Rectal smooth muscle tissue (tissue), 1 donor: ENCODE measurements around the gene FBXL15.

Experiments used
- H3K27ac ChIP-seq: one replicate; pipeline ENCODE4 v1.7.0; 2013; ENCODE audit warnings: low read depth, low read length, inconsistent platforms
- H3K27me3 ChIP-seq: one replicate; pipeline ENCODE4 v1.7.0; 2013; ENCODE audit warnings: low read length; ENCODE audit not compliant: control insufficient read depth, insufficient read depth
- H3K36me3 ChIP-seq: one replicate; pipeline ENCODE4 v1.7.0; 2013; ENCODE audit warnings: low read length; ENCODE audit not compliant: control insufficient read depth, insufficient read depth
- H3K4me1 ChIP-seq: one replicate; pipeline ENCODE4 v1.7.0; 2013; ENCODE audit warnings: low read length; ENCODE audit not compliant: control insufficient read depth, insufficient read depth
- H3K4me3 ChIP-seq: one replicate; pipeline ENCODE4 v1.7.0; 2013; ENCODE audit warnings: low read length
- H3K9ac ChIP-seq: one replicate; pipeline ENCODE4 v1.7.0; 2013; ENCODE audit warnings: low read length

The FBXL15 gene

GRCh38 chr10:102418622-102419268 lies 1.9 kb upstream of the FBXL15 start, which contains the start of gene PSD:
Gene PSD (minus strand): TSS chr10:102418785. CDS start chr10:102417038, 1,747 bp downstream.
- peaks cover 19% of the 10 kb centered on the region for H3K4me1 ChIP-seq
- no peaks in the 10 kb centered on the region for H3K27me3 ChIP-seq
- H3K9ac ChIP-seq: no peak within 1 kb of the TSS
- H3K36me3 ChIP-seq: peaks cover 6% of the 10 kb centered on the region
- peak within 1 kb of the TSS; percentile 92 for H3K27ac ChIP-seq
- H3K4me3 ChIP-seq: peak within 1 kb of the TSS; percentile 92

DNA sequence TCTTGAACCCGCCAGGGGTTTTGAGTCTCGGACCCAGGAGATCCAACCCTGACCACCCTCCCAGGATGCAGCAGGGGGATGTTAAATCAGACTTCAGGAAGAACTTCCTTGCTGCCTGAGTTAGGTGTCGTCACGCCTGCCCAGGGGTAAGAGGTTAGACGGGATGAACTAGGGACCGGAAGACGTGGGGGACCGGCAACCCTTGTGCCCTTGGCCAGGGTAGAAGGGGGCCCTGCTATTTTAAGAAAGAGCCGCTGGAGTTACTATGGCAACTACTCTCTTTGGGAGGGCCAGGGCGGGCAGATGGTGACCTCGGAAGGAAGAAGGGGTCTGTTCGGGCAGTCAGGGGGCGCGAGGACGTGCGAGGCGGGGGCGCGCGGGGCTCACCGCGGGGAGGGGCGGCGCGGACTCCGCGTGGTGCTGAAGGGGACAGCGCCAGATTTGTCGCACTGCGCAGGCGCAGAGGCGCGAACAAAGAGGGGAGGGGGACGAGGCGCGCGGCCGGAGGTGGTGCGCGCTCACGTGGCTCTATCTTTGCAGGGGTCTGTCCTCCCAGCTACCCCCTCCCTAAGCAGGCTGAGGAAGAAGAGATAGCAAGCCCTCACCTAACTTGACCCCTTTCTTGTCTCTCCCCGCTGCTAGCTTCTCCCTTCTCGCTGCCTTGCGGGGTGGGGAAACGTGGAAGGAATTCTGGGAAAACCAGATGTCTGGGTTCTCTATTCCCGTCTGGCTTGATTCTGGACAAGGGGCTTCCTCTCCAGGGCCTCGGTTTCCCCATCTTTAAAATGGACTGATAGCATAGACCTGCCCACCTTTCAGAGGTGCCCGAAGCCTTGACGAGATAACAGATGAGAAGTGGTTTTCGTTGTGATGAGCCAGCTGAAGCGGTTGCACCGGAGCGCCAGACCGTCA lies 1.1 kb upstream of the FBXL15 start:
- Histone ChIP-seq H3K4me3 (peak overlapping the region; percentile 92), H3K9ac (no peak overlapping the region), H3K4me1 (peaks cover 19% of the 10 kb centered on the region), H3K27me3 (no peaks in the 10 kb centered on the region), H3K27ac (peak overlapping the region; percentile 92), H3K36me3 (peaks cover 6% of the 10 kb centered on the region)

DNA sequence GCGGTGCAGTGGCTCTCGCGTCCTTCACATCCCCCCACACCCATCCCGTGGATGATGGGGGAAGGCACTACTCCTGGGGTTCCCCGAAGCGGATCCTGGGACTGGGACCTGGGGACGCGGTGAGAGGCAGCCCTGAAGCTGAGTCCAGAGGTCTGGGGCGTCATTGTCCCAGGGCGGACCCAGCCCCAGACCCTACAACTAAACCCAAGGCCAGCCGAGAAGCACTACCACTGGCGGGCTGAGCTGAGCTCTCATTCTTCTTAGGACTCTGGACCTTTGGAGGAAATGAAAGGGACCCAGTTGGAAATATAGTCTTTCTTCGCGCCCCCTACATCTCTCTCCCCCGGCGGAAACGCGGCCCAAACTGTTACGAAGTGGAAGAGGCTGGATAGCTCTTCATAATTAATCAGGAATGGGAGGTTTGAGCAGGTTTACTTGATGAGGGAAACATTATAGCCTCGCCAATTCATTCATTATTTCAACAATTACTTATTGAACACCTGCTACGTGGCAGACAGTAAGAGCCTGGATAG lies 389 bp upstream of the FBXL15 start:
- Histone ChIP-seq H3K36me3 (peaks cover 6% of the 10 kb centered on the region), H3K4me3 (peak overlapping the region; percentile 92), H3K27me3 (no peaks in the 10 kb centered on the region), H3K27ac (peak overlapping the region; percentile 92), H3K9ac (no peak overlapping the region), H3K4me1 (peaks cover 19% of the 10 kb centered on the region)

- Histone ChIP-seq H3K27ac (peak overlapping the region; percentile 92), H3K4me1 (peaks cover 19% of the 10 kb centered on the region), H3K27me3 (no peaks in the 10 kb centered on the region), H3K9ac (peak overlapping the region; percentile 84), H3K4me3 (peak overlapping the region; percentile 92), H3K36me3 (peaks cover 6% of the 10 kb centered on the region)
Measured at GRCh38 chr10:102421507-102421756, 796 bp downstream of the FBXL15 start.

DNA sequence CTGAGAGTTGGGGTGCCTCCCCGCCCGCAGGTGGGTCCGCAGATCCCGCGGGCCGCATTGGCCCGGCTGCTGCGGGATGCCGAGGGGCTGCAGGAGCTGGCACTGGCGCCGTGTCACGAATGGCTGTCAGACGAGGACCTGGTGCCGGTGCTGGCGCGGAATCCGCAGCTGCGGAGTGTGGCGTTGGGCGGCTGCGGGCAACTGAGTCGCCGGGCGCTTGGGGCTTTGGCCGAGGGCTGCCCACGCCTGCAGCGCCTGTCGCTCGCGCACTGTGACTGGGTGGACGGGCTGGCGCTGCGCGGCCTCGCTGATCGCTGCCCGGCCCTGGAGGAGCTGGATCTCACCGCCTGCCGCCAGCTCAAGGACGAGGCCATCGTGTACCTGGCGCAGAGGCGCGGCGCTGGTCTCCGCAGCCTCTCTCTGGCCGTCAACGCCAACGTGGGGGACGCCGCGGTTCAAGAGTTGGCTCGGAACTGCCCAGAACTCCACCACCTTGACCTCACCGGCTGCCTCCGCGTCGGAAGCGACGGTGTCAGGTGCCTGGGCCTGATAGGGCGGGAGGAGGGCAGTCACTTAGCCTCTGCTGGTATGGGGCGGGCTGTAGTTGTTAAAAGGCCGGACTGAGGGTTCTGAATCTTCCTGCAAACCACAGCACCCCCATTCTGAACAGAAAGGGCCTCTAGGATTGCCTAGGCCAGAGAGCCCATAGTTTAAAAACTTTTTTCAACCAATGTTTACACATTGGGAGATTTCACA lies 1.3 kb downstream of the FBXL15 start:
- peaks cover 6% of the 10 kb centered on the region for H3K36me3 ChIP-seq
- H3K27me3 ChIP-seq: no peaks in the 10 kb centered on the region
- peaks cover 19% of the 10 kb centered on the region for H3K4me1 ChIP-seq
- H3K27ac ChIP-seq: peak overlapping the region; percentile 92
- H3K4me3 ChIP-seq: peak overlapping the region; percentile 92
- H3K9ac ChIP-seq: peak overlapping the region; percentile 84

GRCh38 chr10:102422545-102423129 lies 2.0 kb downstream of the FBXL15 start:
- Histone ChIP-seq H3K27ac (peak overlapping the region; percentile 92), H3K9ac (peak overlapping the region; percentile 32), H3K4me1 (peaks cover 19% of the 10 kb centered on the region), H3K27me3 (no peaks in the 10 kb centered on the region), H3K4me3 (peak overlapping the region; percentile 92), H3K36me3 (peaks cover 6% of the 10 kb centered on the region)

DNA sequence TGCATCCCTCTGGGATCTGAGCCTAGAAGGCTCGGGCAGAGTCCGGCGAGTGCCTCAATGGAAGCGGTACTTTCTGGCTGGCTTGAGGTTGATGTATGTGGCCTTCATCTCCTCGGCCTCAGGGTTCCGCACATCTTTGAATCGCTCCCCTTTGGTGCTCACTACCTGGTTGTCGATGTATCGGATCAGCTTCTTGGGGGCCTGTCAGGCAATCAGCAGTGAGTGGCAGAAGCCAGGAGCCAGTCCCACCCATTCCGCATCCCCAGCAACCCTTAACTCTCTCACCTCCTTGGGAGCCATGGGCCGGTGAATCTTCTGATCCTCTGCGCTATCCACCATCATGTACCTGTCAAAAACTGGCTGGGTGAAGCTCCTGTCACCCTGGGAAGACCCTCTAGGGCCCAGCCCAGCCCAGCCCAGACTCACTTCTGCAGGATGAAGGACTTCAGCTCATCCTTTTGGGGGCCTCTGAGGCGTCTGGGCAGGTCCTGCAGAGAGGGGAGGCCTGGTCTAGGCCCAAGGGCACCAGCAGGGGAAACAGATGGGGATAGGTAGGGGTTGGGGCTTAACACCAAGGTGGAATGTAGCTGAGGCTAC lies 2.8 kb downstream of the FBXL15 start:
- Histone ChIP-seq H3K9ac (peak overlapping the region; percentile 32), H3K27ac (no peak overlapping the region), H3K4me3 (no peak overlapping the region), H3K4me1 (peaks cover 19% of the 10 kb centered on the region), H3K36me3 (peaks cover 6% of the 10 kb centered on the region), H3K27me3 (no peaks in the 10 kb centered on the region)

GRCh38 chr10:102424145-102424544 lies 3.5 kb downstream of the FBXL15 start:
- peaks cover 19% of the 10 kb centered on the region for H3K4me1 ChIP-seq
- H3K36me3 ChIP-seq: peaks cover 6% of the 10 kb centered on the region
- no peak overlapping the region for H3K9ac ChIP-seq
- no peak overlapping the region for H3K27ac ChIP-seq
- no peaks in the 10 kb centered on the region for H3K27me3 ChIP-seq
- no peak overlapping the region for H3K4me3 ChIP-seq

GRCh38 chr10:102424916-102425315 lies 4.3 kb downstream of the FBXL15 start:
- H3K27ac ChIP-seq: no peak overlapping the region
- peaks cover 15% of the 10 kb centered on the region for H3K4me1 ChIP-seq

GRCh38 chr10:102425444-102425843 lies 4.8 kb downstream of the FBXL15 start:
- no peaks in the 10 kb centered on the region for H3K27me3 ChIP-seq
- peaks cover 6% of the 10 kb centered on the region for H3K36me3 ChIP-seq
- no peak overlapping the region for H3K27ac ChIP-seq
- H3K4me3 ChIP-seq: no peak overlapping the region
- peaks cover 11% of the 10 kb centered on the region for H3K4me1 ChIP-seq
- H3K9ac ChIP-seq: no peak overlapping the region

More at GRCh38 chr10:102424916-102425315, 4.3 kb downstream of the FBXL15 start:
- Histone ChIP-seq H3K27me3 (no peaks in the 10 kb centered on the region), H3K4me3 (no peak overlapping the region), H3K9ac (no peak overlapping the region), H3K36me3 (peaks cover 6% of the 10 kb centered on the region)

GRCh38 chr10:102426803-102427287 lies 6.2 kb downstream of the FBXL15 start:
- H3K9ac ChIP-seq: no peak overlapping the region
- no peak overlapping the region for H3K27ac ChIP-seq
- peaks cover 17% of the 10 kb centered on the region for H3K4me1 ChIP-seq
- peaks cover 6% of the 10 kb centered on the region for H3K36me3 ChIP-seq
- no peak overlapping the region for H3K4me3 ChIP-seq
- no peaks in the 10 kb centered on the region for H3K27me3 ChIP-seq
